Right lobe of liver (tissue), 4 donors: Measurements from ENCODE around the gene MACROD1.

Source experiments
- POLR2A ChIP-seq: fragments of 450-650 bp; IDR thresholded peaks from one replicate; pipeline ENCODE4 v1.6.1; 2017; ENCODE audit warnings: antibody characterized with exemption, mild to moderate bottlenecking
- TF ChIP-seq, protein P1 (sequence below), 4 donors: fragments of 200-600 bp in 3 of 4; fragments of 450-650 bp in 1 of 4; IDR thresholded peaks; one replicate each; pipeline versions ENCODE4 v1.5.1 to v1.8.0; 2016 to 2022; ENCODE audit warnings: antibody characterized with exemption in 4 of 4, mild to moderate bottlenecking in 2 of 4
- donor health status: DM: no; HTN: no; CAD: no.
- donor health status: DM: no; HTN: no; CAD: no.
- donor health status: DM: no; HTN: yes; CAD: no.

- TF ChIP-seq, protein P1, sequence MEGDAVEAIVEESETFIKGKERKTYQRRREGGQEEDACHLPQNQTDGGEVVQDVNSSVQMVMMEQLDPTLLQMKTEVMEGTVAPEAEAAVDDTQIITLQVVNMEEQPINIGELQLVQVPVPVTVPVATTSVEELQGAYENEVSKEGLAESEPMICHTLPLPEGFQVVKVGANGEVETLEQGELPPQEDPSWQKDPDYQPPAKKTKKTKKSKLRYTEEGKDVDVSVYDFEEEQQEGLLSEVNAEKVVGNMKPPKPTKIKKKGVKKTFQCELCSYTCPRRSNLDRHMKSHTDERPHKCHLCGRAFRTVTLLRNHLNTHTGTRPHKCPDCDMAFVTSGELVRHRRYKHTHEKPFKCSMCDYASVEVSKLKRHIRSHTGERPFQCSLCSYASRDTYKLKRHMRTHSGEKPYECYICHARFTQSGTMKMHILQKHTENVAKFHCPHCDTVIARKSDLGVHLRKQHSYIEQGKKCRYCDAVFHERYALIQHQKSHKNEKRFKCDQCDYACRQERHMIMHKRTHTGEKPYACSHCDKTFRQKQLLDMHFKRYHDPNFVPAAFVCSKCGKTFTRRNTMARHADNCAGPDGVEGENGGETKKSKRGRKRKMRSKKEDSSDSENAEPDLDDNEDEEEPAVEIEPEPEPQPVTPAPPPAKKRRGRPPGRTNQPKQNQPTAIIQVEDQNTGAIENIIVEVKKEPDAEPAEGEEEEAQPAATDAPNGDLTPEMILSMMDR (IDR thresholded peaks at IDR 0.05), result no peak
- no peak for TF ChIP-seq POLR2A
These were observed 107.4 kb downstream of the MACROD1 start for GRCh38 chr11:64058494-64058893.
